Putamen (tissue), 1 donor: ENCODE data around the gene KNDC1.
"Not testable (repeated sequence)": the region's sequence is repeated elsewhere in the genome, so short reads cannot be mapped to it uniquely, and the experiment has no call there.

Source experiments
- DNase-seq: peaks from one replicate; pipeline ENCODE4 v3.0.0-alpha.2; 2016; ENCODE audit warnings: low spot score

KNDC1 gene

DNA sequence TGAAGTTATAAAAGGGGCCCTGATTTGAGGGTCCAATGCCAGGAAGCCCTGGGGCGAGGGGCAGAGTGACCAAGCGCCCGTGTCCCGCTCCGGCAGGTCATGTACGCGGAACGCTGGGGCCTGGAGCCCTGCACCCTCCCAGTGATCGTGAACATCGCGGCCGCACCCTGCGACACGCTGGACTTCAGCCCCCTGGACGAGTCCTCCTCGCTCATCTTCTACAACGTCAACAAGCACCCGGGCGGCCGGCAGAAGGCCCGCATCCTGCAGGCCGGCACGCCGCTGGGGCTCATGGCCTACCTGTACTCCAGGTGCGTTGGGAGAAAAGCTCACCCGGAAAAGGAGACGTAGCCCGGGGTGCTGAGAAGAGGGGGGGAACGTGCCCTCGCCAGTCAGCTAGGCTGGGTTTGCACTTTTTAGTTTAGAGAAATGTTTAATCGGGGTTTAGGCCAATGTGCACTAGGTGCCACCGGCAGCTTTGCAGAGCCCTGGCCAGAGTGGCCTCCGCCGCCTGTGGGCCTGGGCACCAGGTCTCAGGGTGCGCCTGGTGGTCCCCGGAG lies 47.1 kb downstream of the KNDC1 start:
- DNase-seq: no peak

DNA sequence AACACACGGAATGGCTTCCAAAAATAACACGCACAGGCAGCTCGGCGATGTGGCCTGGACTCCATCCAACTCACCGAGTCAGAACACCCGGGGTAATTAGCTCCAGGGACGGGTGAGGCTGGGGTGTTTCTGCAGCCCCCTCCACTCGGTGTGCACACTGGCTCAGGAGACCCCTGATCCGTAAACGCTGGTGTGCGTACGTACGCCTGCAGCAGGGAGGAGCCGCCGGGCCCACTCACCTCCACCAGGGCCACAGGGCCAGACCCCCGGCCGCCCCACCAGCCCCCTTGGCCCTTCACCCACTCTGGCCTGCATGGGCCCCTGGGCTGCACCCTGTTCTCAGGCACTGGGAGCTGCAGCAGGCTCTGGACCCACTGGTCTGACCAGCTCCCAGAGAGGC lies 47.6 kb downstream of the KNDC1 start:
- DNase-seq: no peak

GRCh38 chr10:133208466-133208865 lies 48.4 kb downstream of the KNDC1 start:
- DNase-seq: no peak

GRCh38 chr10:133209117-133209516 lies 49.1 kb downstream of the KNDC1 start:
- no peak for DNase-seq

DNA sequence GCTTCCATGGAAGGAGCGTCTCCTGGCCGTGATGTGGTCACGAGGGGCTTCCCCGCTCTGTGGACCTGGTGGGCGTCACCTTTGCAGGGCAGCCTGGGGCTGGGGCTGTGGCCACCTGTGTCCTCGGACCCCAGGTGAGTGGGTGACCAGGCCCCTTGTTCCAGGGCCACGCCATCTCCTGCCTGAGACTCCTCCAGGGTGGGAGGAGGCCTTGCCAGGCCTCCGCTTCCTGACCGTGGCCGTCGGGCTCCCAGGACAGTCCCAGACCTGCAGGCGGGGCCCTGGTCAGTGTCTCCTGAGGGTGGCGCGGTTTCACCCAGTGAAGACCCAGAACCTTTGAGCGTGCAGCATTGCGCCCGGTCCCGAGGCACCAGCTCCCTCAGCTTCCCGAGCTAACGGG lies 49.6 kb downstream of the KNDC1 start:
- DNase-seq: no peak

GRCh38 chr10:133210398-133211140 lies 50.5 kb downstream of the KNDC1 start:
- no peak for DNase-seq

- DNase-seq: no peak
Measured at GRCh38 chr10:133211141-133211830, 51.3 kb downstream of the KNDC1 start.

DNA sequence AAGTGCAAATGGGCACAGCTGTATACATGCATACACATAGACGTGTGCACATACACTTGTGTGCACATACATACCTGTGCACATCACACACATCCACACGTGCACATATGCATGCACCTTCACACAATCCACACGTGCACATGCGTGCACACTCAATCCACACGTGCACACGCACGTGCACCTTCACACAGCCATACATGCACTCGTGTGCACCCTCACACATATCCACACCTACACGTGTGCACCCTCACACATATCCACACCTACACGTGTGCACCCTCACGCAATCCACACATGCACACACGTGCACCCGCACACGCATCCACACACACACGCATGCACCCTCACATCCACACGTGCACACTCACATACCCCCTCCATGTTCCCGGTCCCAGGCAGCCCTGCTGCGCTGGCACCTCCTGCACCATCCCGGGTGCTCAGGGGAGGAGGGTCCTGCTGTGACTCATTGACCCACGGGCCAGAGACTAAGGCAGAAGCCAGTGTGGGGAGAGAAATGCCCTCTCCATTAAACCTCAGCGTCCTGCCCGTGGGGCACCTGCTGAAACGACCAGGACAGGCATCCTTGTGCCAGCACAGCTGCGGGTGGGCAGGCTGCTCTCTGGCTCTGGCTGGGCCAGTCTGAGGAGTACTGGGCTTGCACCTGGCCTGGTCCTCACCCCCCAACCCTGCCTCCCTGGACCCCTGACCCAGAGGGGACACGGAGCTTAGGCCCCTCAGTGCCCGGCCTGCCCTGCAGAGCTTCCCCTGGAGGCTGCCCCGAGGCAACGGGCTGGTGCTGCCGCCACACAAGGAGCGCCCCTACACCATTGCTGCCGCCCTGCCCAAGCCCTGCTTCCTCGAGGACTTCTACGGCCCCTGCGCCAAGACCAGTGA lies 52.2 kb downstream of the KNDC1 start:
- no peak for DNase-seq

- DNase-seq: no peak
Measured at GRCh38 chr10:133212853-133213494, 53.0 kb downstream of the KNDC1 start.

DNA sequence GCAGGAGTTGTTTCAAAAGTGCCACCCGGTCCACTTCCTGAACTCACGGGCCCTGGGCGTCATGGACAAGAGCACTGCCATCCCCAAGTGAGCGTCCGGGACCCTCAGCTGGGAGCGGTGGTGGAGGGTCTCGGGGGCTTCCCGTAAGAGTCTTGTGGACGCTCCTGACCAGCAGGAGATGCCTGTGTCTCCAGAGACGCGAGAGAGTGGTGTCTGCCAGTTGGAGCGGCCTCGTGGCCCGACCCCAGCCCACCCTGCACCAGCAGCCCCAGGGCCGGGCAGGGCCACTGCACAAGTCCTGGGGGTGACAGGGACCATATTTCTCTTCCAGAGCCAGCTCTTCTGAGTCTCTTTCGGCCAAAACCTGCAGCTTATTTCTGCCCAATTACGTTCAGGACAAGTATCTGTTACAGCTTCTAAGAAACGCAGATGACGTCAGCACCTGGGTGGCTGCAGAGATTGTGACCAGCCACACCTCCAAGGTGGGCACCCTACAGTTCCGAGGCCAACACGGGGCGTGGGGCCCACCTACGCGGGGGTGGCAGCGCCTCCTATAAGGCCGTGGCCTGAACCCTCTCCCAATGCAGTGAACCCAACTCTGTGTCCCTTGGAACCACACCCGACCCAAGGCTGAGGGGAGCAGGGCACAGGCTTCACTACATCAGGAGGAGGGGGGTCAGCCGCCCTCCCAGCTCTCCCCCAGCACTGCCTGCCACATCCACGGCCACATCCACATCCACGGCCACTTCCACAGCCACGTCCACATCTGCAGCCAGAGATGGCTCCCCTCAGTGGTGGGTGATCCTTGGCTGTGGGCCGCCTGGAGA lies 53.8 kb downstream of the KNDC1 start:
- no peak for DNase-seq

GRCh38 chr10:133214468-133215410 lies 54.7 kb downstream of the KNDC1 start:
- no peak for DNase-seq

DNA sequence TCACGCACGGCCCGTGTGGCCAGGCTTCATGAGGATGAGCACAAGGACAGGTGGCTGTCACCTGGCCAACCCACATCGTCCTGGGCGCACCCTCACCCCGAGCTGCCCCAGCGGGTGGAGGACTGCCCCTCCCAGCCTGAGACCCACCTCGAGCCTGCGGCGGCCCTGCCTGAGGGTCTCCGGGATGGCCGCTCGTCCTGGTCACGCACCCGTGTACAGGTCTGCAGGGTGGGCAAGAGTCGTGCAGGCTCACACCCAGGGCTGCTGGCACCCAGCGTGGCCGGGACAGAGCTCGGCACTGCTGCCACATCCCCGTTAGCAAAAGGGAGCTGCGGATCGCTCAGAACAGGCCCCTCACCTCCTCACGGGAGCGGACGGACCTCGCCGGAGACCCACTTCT lies 55.6 kb downstream of the KNDC1 start:
- no peak for DNase-seq

GRCh38 chr10:133216776-133217175 lies 56.8 kb downstream of the KNDC1 start:
- DNase-seq: no peak

GRCh38 chr10:133217800-133218589 lies 58.0 kb downstream of the KNDC1 start:
- no peak for DNase-seq

GRCh38 chr10:133218891-133219290 lies 58.9 kb downstream of the KNDC1 start:
- no peak for DNase-seq

- no peak for DNase-seq
Measured at GRCh38 chr10:133219782-133220181, 59.8 kb downstream of the KNDC1 start.

- DNase-seq: no peak
Measured at GRCh38 chr10:133221331-133221730, 61.3 kb downstream of the KNDC1 start.

GRCh38 chr10:133221756-133222155 lies 61.7 kb downstream of the KNDC1 start:
- DNase-seq: not testable (repeated sequence)

GRCh38 chr10:133224076-133224475 lies 64.1 kb downstream of the KNDC1 start:
- DNase-seq: no peak
